ENCODE results near the gene CHRNA10.
"Not testable (repeated sequence)": the region's sequence is repeated elsewhere in the genome, so short reads cannot be mapped to it uniquely, and the experiment has no call there.

CHRNA10 gene

GRCh38 chr11:3649374-3649773 is 21.8 kb downstream of the CHRNA10 start:
- H3K27ac ChIP-seq (ENCODE audit: low read depth, low read length, poor library complexity, severe bottlenecking); H3K9me2 ChIP-seq (ENCODE audit: low read depth, low read length); H3K79me2 ChIP-seq (ENCODE audit: insufficient read depth, low read length); H3K9ac ChIP-seq (ENCODE audit: low read length); H3K4me1 ChIP-seq (ENCODE audit: insufficient read depth, low read length, severe bottlenecking); H3F3A ChIP-seq (ENCODE audit: insufficient read depth, low read length); H3K36me3 ChIP-seq (ENCODE audit: insufficient read depth, low read length); H3K4me2 ChIP-seq (ENCODE audit: low read length); H3K9me3 ChIP-seq (ENCODE audit: low read length); H3K27me3 ChIP-seq (ENCODE audit: insufficient read depth, low read length); H4K20me1 ChIP-seq (ENCODE audit: insufficient read depth, low read length); H3K4me3 ChIP-seq (ENCODE audit: low read depth, low read length, poor library complexity, severe bottlenecking); H2AFZ ChIP-seq (ENCODE audit: low read length): not testable (repeated sequence)

- not testable (repeated sequence) for H3K9me3 ChIP-seq (ENCODE audit: low read length); H4K20me1 ChIP-seq (ENCODE audit: insufficient read depth, low read length); H2AFZ ChIP-seq (ENCODE audit: low read length); H3K4me1 ChIP-seq (ENCODE audit: insufficient read depth, low read length, severe bottlenecking); H3K9me2 ChIP-seq (ENCODE audit: low read depth, low read length); H3K4me3 ChIP-seq (ENCODE audit: low read depth, low read length, poor library complexity, severe bottlenecking); H3K79me2 ChIP-seq (ENCODE audit: insufficient read depth, low read length); H3K36me3 ChIP-seq (ENCODE audit: insufficient read depth, low read length); H3K9ac ChIP-seq (ENCODE audit: low read length); H3F3A ChIP-seq (ENCODE audit: insufficient read depth, low read length); H3K4me2 ChIP-seq (ENCODE audit: low read length); H3K27me3 ChIP-seq (ENCODE audit: insufficient read depth, low read length); H3K27ac ChIP-seq (ENCODE audit: low read depth, low read length, poor library complexity, severe bottlenecking)
Measured at GRCh38 chr11:3648843-3649242, 22.3 kb downstream of the CHRNA10 start.

GRCh38 chr11:3645552-3645951 is 25.6 kb downstream of the CHRNA10 start:
- Histone ChIP-seq H3K4me1 (ENCODE audit: insufficient read depth, low read length, severe bottlenecking) (no peaks in the 10 kb centered on the region), H3K9me2 (ENCODE audit: low read depth, low read length) (no peaks in the 10 kb centered on the region), H2AFZ (ENCODE audit: low read length) (no peak overlapping the region), H3K4me3 (ENCODE audit: low read depth, low read length, poor library complexity, severe bottlenecking) (no peak overlapping the region), H3K9ac (ENCODE audit: low read length) (no peak overlapping the region), H3F3A (ENCODE audit: insufficient read depth, low read length) (no peaks in the 10 kb centered on the region), H3K27me3 (ENCODE audit: insufficient read depth, low read length) (peaks cover 7% of the 10 kb centered on the region; the same call in 1 of the 2 replicates), H3K36me3 (ENCODE audit: insufficient read depth, low read length) (no peaks in the 10 kb centered on the region; the same call in 1 of the 2 replicates), H3K4me2 (ENCODE audit: low read length) (no peak overlapping the region), H4K20me1 (ENCODE audit: insufficient read depth, low read length) (no peaks in the 10 kb centered on the region), H3K9me3 (ENCODE audit: low read length) (no peaks in the 10 kb centered on the region), H3K27ac (ENCODE audit: low read depth, low read length, poor library complexity, severe bottlenecking) (no peak overlapping the region), H3K79me2 (ENCODE audit: insufficient read depth, low read length) (no peaks in the 10 kb centered on the region)
- TF ChIP-seq EZH2 (IDR thresholded peaks at IDR 0.05; ENCODE audit: borderline replicate concordance, low read length) (no peak), CTCF (IDR thresholded peaks at IDR 0.05; ENCODE audit: low read length) (no peak)

GRCh38 chr11:3644817-3645235 is 26.4 kb downstream of the CHRNA10 start, which contains the start of gene ART1:
ART1 (plus strand) TSS chr11:3645128; CDS start chr11:3659214, 14,086 bp downstream.
- no peaks in the 10 kb centered on the region; the same call in 1 of the 2 replicates for H3K36me3 ChIP-seq (ENCODE audit: insufficient read depth, low read length)

GRCh38 chr11:3643102-3643546 is 28.1 kb downstream of the CHRNA10 start:
- H3K4me3 ChIP-seq (ENCODE audit: low read depth, low read length, poor library complexity, severe bottlenecking); H3K36me3 ChIP-seq (ENCODE audit: insufficient read depth, low read length): not testable (repeated sequence)

More at GRCh38 chr11:3644817-3645235, 26.4 kb downstream of the CHRNA10 start, which contains the start of gene ART1:
- Histone ChIP-seq H3K27me3 (ENCODE audit: insufficient read depth, low read length) (peaks cover 7% of the 10 kb centered on the region; the same call in 1 of the 2 replicates), H3F3A (ENCODE audit: insufficient read depth, low read length) (no peaks in the 10 kb centered on the region), H3K4me3 (ENCODE audit: low read depth, low read length, poor library complexity, severe bottlenecking) (no peak within 1 kb of the TSS), H3K27ac (ENCODE audit: low read depth, low read length, poor library complexity, severe bottlenecking) (no peak within 1 kb of the TSS), H3K79me2 (ENCODE audit: insufficient read depth, low read length) (no peaks in the 10 kb centered on the region), H2AFZ (ENCODE audit: low read length) (no peak within 1 kb of the TSS), H4K20me1 (ENCODE audit: insufficient read depth, low read length) (no peaks in the 10 kb centered on the region), H3K9me2 (ENCODE audit: low read depth, low read length) (no peaks in the 10 kb centered on the region), H3K9me3 (ENCODE audit: low read length) (no peaks in the 10 kb centered on the region), H3K4me1 (ENCODE audit: insufficient read depth, low read length, severe bottlenecking) (no peaks in the 10 kb centered on the region), H3K4me2 (ENCODE audit: low read length) (no peak within 1 kb of the TSS), H3K9ac (ENCODE audit: low read length) (no peak within 1 kb of the TSS)
- no peak for TF ChIP-seq CTCF (IDR thresholded peaks at IDR 0.05; ENCODE audit: low read length)
- no peak for TF ChIP-seq EZH2 (IDR thresholded peaks at IDR 0.05; ENCODE audit: borderline replicate concordance, low read length)

More at GRCh38 chr11:3643102-3643546, 28.1 kb downstream of the CHRNA10 start:
- H3K9me3 ChIP-seq (ENCODE audit: low read length); H3K9me2 ChIP-seq (ENCODE audit: low read depth, low read length); H3K79me2 ChIP-seq (ENCODE audit: insufficient read depth, low read length); H3F3A ChIP-seq (ENCODE audit: insufficient read depth, low read length); H3K4me1 ChIP-seq (ENCODE audit: insufficient read depth, low read length, severe bottlenecking); H3K9ac ChIP-seq (ENCODE audit: low read length); H2AFZ ChIP-seq (ENCODE audit: low read length); H3K27ac ChIP-seq (ENCODE audit: low read depth, low read length, poor library complexity, severe bottlenecking); H3K27me3 ChIP-seq (ENCODE audit: insufficient read depth, low read length); H3K4me2 ChIP-seq (ENCODE audit: low read length); H4K20me1 ChIP-seq (ENCODE audit: insufficient read depth, low read length): not testable (repeated sequence)
